ENCODE measurements around the gene CBX3. TPM values are rescaled to one million over a fixed set of nuclear protein-coding genes. Genes with fewer than 3 reads are reported as not detected.

CBX3 gene
- total and polyA plus RNA-seq, 2 of the 13 experiments (the other 11 are each of a cell fraction or from before 2014, with no cell fraction given), result 53.9 to 249 TPM

GRCh38 chr7:26182706-26183105, 18.8 kb upstream of the CBX3 start (continued):
- no peak for TF ChIP-seq CBX2 (IDR thresholded peaks at IDR 0.05; ENCODE audit: low read depth, low read length)
- TF ChIP-seq CBX2 (CRISPR knock-in tag; IDR thresholded peaks at IDR 0.05; ENCODE audit: low read depth), result no peak
- TF ChIP-seq EP300 (IDR thresholded peaks at IDR 0.05; ENCODE audit: low read depth in 2 of 2, low read length in 2 of 2), result no peak
- no peak for TF ChIP-seq EP300 (CRISPR knock-in tag; IDR thresholded peaks at IDR 0.05; ENCODE audit: borderline replicate concordance)
- no peak for TF ChIP-seq SKIL (CRISPR knock-in tag; IDR thresholded peaks at IDR 0.05; ENCODE audit: borderline replicate concordance)
- TF ChIP-seq ZNF800 (CRISPR knock-in tag; IDR thresholded peaks at IDR 0.05), result no peak
- peak in 1 of 2 experiments; percentile 16; a peak in 1 of 4 replicates for TF ChIP-seq POLR2A (IDR thresholded peaks at IDR 0.05; ENCODE audit: insufficient read depth in 1 of 2, low read depth in 2 of 2, low read length in 2 of 2)
- TF ChIP-seq ATF5 (CRISPR knock-in tag; IDR thresholded peaks at IDR 0.05; ENCODE audit: low read depth), result no peak
- no peak for TF ChIP-seq REL (CRISPR knock-in tag; conservative IDR thresholded peaks at IDR 0.05)
- no peak for TF ChIP-seq NFATC3 (CRISPR knock-in tag; IDR thresholded peaks at IDR 0.05)
- no peak for TF ChIP-seq AKNA (CRISPR knock-in tag; IDR thresholded peaks at IDR 0.05; ENCODE audit: borderline replicate concordance)
- TF ChIP-seq ZNF609 (CRISPR knock-in tag; IDR thresholded peaks at IDR 0.05; ENCODE audit: borderline replicate concordance), result no peak
- no peak for TF ChIP-seq ZNF740 (CRISPR knock-in tag; IDR thresholded peaks at IDR 0.05)
- no peak for TF ChIP-seq ERF (CRISPR knock-in tag; IDR thresholded peaks at IDR 0.05)
- TF ChIP-seq AGO2 (optimal IDR thresholded peaks at IDR 0.05; ENCODE audit: low read depth, low read length), result peak; percentile 54

Measured in HepG2 (cell line).